ENCODE results near the gene ACOT7. TPM values are rescaled to one million over a fixed set of nuclear protein-coding genes. Genes with fewer than 3 reads are reported as not detected.

Gene ACOT7
- total RNA-seq, 1 donor from 2014 or later = 48.1 TPM

- Mint-ChIP-seq H3K4me1 (ENCODE audit: low read depth) (peaks cover 8% of the 10 kb centered on the region), H3K9me3 (ENCODE audit: low read depth) (no peaks in the 10 kb centered on the region), H3K36me3 (ENCODE audit: low read depth) (no peaks in the 10 kb centered on the region), H3K27ac (ENCODE audit: unreplicated experiment) (no peak overlapping the region), H3K4me3 (ENCODE audit: unreplicated experiment) (no peak overlapping the region), H3K27me3 (ENCODE audit: low read depth) (peaks cover 40% of the 10 kb centered on the region)
- no peak for TF ChIP-seq CTCF (IDR thresholded peaks at IDR 0.05)
- DNase-seq (ENCODE audit: low spot score) = peak; percentile 86
These were observed 145.3 kb downstream of the ACOT7 start for GRCh38 chr1:6248161-6248776.

GRCh38 chr1:6247651-6248050 lies 145.9 kb downstream of the ACOT7 start:
- no peaks in the 10 kb centered on the region for H3K9me3 Mint-ChIP-seq (ENCODE audit: low read depth)
- no peak for TF ChIP-seq CTCF (IDR thresholded peaks at IDR 0.05)
- DNase-seq (ENCODE audit: low spot score) = no peak
- peaks cover 8% of the 10 kb centered on the region for H3K4me1 Mint-ChIP-seq (ENCODE audit: low read depth)
- H3K36me3 Mint-ChIP-seq (ENCODE audit: low read depth) = no peaks in the 10 kb centered on the region
- peaks cover 43% of the 10 kb centered on the region for H3K27me3 Mint-ChIP-seq (ENCODE audit: low read depth)
- no peak overlapping the region for H3K27ac Mint-ChIP-seq (ENCODE audit: unreplicated experiment)
- H3K4me3 Mint-ChIP-seq (ENCODE audit: unreplicated experiment) = no peak overlapping the region

- Mint-ChIP-seq H3K4me1 (ENCODE audit: low read depth) (peaks cover 8% of the 10 kb centered on the region), H3K9me3 (ENCODE audit: low read depth) (no peaks in the 10 kb centered on the region), H3K27me3 (ENCODE audit: low read depth) (peaks cover 40% of the 10 kb centered on the region), H3K36me3 (ENCODE audit: low read depth) (no peaks in the 10 kb centered on the region), H3K4me3 (ENCODE audit: unreplicated experiment) (peak overlapping the region; percentile 54), H3K27ac (ENCODE audit: unreplicated experiment) (peak overlapping the region; percentile 8)
- peak; percentile 87 for DNase-seq (ENCODE audit: low spot score)
- peak; percentile 97 for TF ChIP-seq CTCF (IDR thresholded peaks at IDR 0.05)
These were observed 146.8 kb downstream of the ACOT7 start for GRCh38 chr1:6246497-6247467.

GRCh38 chr1:6245869-6246496 lies 147.6 kb downstream of the ACOT7 start:
- TF ChIP-seq CTCF (IDR thresholded peaks at IDR 0.05) = no peak
- Mint-ChIP-seq H3K27ac (ENCODE audit: unreplicated experiment) (no peak overlapping the region), H3K36me3 (ENCODE audit: low read depth) (no peaks in the 10 kb centered on the region), H3K9me3 (ENCODE audit: low read depth) (no peaks in the 10 kb centered on the region), H3K27me3 (ENCODE audit: low read depth) (peaks cover 43% of the 10 kb centered on the region), H3K4me3 (ENCODE audit: unreplicated experiment) (peak overlapping the region; percentile 54), H3K4me1 (ENCODE audit: low read depth) (peaks cover 15% of the 10 kb centered on the region)
- peak; percentile 78 for DNase-seq (ENCODE audit: low spot score)
